CD14-positive monocyte (primary cell): ENCODE results near the gene CHRNA3. TPM values are rescaled to one million over a fixed set of nuclear protein-coding genes. Genes with fewer than 3 reads are reported as not detected.

ENCODE experiments used
- DNase-seq, 3 donors: peaks; one replicate each; pipeline ENCODE4 v3.0.0-alpha.2; 2011 to 2022
- H2AFZ ChIP-seq: 2 replicates; pipeline ENCODE4 v1.6.0; 2012; ENCODE audit warnings: mild to moderate bottlenecking, low read depth, low read length, inconsistent platforms; ENCODE audit not compliant: insufficient read depth, poor library complexity, severe bottlenecking
- H3K27ac ChIP-seq, 2 donors: 1 replicate in 1 of 2; 2 replicates in 1 of 2; pipeline ENCODE4 v1.5.1; 2012 to 2013; ENCODE audit warnings: low read length in 2 of 2, control low read depth in 1 of 2, inconsistent platforms in 1 of 2, low read depth in 1 of 2, mild to moderate bottlenecking in 1 of 2
- H3K27me3 ChIP-seq, 2 donors: one replicate each; pipeline versions ENCODE4 v1.6.0 to v1.6.1; 2011 to 2013; ENCODE audit warnings: low read length in 2 of 2; ENCODE audit not compliant: control insufficient read depth in 2 of 2, insufficient read depth in 2 of 2
- H3K36me3 ChIP-seq, 2 donors: replicated peaks in 1 of 2; 1 replicate in 1 of 2; 2 replicates in 1 of 2; pipeline versions ENCODE4 v1.5.1 to v1.6.1; 2012 to 2013; ENCODE audit warnings: low read length in 2 of 2, control low read depth in 1 of 2, inconsistent platforms in 1 of 2, mild to moderate bottlenecking in 1 of 2; ENCODE audit not compliant: insufficient read depth in 2 of 2, control insufficient read depth in 1 of 2
- H3K4me1 ChIP-seq, 2 donors: 1 replicate in 1 of 2; 2 replicates in 1 of 2; pipeline versions ENCODE4 v1.5.1 to v1.6.1; 2012 to 2013; ENCODE audit warnings: low read length in 2 of 2, control low read depth in 1 of 2, inconsistent platforms in 1 of 2, mild to moderate bottlenecking in 1 of 2, moderate library complexity in 1 of 2; ENCODE audit not compliant: insufficient read depth in 2 of 2, control insufficient read depth in 1 of 2
- H3K4me2 ChIP-seq: replicated peaks from 2 replicates; pipeline ENCODE3; 2012; ENCODE audit warnings: low read length, moderate library complexity, mild to moderate bottlenecking; ENCODE audit not compliant: poor library complexity, severe bottlenecking; ENCODE audit errors: extremely low read depth
- H3K4me3 ChIP-seq, 3 experiments: fragments of 200-600 bp in 1 of 3; sonication (generic) in 1 of 3; replicated peaks in 1 of 3; 1 replicate in 2 of 3; 2 replicates in 1 of 3; pipeline ENCODE4 v1.5.1; 2011 to 2013; ENCODE audit warnings: low read length in 3 of 3, mild to moderate bottlenecking in 3 of 3, control low read depth in 2 of 3, low read depth in 2 of 3, inconsistent platforms in 1 of 3, moderate library complexity in 1 of 3
- H3K79me2 ChIP-seq: 2 replicates; pipeline ENCODE4 v1.6.0; 2012; ENCODE audit warnings: mild to moderate bottlenecking, control low read depth, inconsistent platforms, low read length, moderate library complexity; ENCODE audit not compliant: insufficient read depth
- H3K9ac ChIP-seq: 2 replicates; pipeline ENCODE4 v1.6.0; 2017; ENCODE audit warnings: low read length, mild to moderate bottlenecking; ENCODE audit not compliant: insufficient read depth, poor library complexity, severe bottlenecking
- H3K9me3 ChIP-seq, 2 donors: replicated peaks in 1 of 2; 1 replicate in 1 of 2; 2 replicates in 1 of 2; pipeline versions ENCODE4 v1.5.1 to v1.6.1; 2012 to 2013; ENCODE audit warnings: low read length in 2 of 2, control low read depth in 1 of 2; ENCODE audit not compliant: control insufficient read depth in 1 of 2, insufficient read depth in 1 of 2
- H4K20me1 ChIP-seq: 2 replicates; pipeline ENCODE4 v1.6.0; 2012; ENCODE audit warnings: mild to moderate bottlenecking, low read length, control low read depth, moderate library complexity; ENCODE audit not compliant: insufficient read depth
- H3K27ac Mint-ChIP-seq, 7 donors: one replicate each; pipeline ENCODE4 v1.8.0; 2020; ENCODE audit warnings: mild to moderate bottlenecking in 7 of 7, mixed read lengths in 7 of 7, moderate library complexity in 6 of 7, inconsistent platforms in 2 of 7
- H3K27me3 Mint-ChIP-seq, 3 donors: one replicate each; pipeline ENCODE4 v1.8.0; 2021 to 2022; ENCODE audit warnings: low read depth in 3 of 3, mild to moderate bottlenecking in 3 of 3, mixed read lengths in 3 of 3, moderate library complexity in 3 of 3, inconsistent platforms in 1 of 3
- H3K36me3 Mint-ChIP-seq, 2 donors: one replicate each; pipeline ENCODE4 v1.8.0; 2020; ENCODE audit warnings: mixed read lengths in 2 of 2, inconsistent platforms in 1 of 2, mild to moderate bottlenecking in 1 of 2
- H3K4me1 Mint-ChIP-seq: one replicate; pipeline ENCODE4 v1.8.0; 2020; ENCODE audit warnings: mild to moderate bottlenecking, mixed read lengths
- H3K4me3 Mint-ChIP-seq, 2 donors: one replicate each; pipeline ENCODE4 v1.8.0; 2020; ENCODE audit warnings: mild to moderate bottlenecking in 2 of 2, mixed read lengths in 2 of 2, moderate library complexity in 1 of 2
- H3K9me3 Mint-ChIP-seq, 7 donors: one replicate each; pipeline ENCODE4 v1.8.0; 2020 to 2022; ENCODE audit warnings: mixed read lengths in 7 of 7, mild to moderate bottlenecking in 6 of 7, moderate library complexity in 6 of 7, inconsistent platforms in 2 of 7
- WGBS: methylation state at CpG from one replicate; pipeline ENCODE4 v1.1.5; 2013; ENCODE audit warnings: missing lambda C conversion rate; ENCODE audit not compliant: insufficient coverage; 5-methylcytosine and 5-hydroxymethylcytosine counted together
- intact Hi-C, 2 donors: fragments of 100-400 bp; cut with micrococcal nuclease; formaldehyde crosslinking; loops; one replicate each; pipeline versions ENCODE4 v1.15.0 to v1.15.1; 2023
- polyA plus RNA-seq, 3 donors: library from polyadenylated mRNA; depleted of rRNA in 1 of 3; unstranded in 2 of 3; stranded (reverse) in 1 of 3; fragments of 300-500 nt in 2 of 3; fragments of >200 nt in 1 of 3; fragmentation: Illumina TruSeq in 2 of 3; gene quantifications; 1 replicate in 2 of 3; 2 replicates in 1 of 3; pipeline ENCODE4 v1.2.3, GENCODE V29; 2012 to 2021
- TF ChIP-seq, protein P1 (sequence below): fragments of 200-600 bp; IDR thresholded peaks from one replicate; pipeline ENCODE4 v1.8.0; 2022; ENCODE audit warnings: antibody characterized with exemption, mild to moderate bottlenecking

The CHRNA3 gene
- polyA plus RNA-seq, 3 donors = not detected

DNA sequence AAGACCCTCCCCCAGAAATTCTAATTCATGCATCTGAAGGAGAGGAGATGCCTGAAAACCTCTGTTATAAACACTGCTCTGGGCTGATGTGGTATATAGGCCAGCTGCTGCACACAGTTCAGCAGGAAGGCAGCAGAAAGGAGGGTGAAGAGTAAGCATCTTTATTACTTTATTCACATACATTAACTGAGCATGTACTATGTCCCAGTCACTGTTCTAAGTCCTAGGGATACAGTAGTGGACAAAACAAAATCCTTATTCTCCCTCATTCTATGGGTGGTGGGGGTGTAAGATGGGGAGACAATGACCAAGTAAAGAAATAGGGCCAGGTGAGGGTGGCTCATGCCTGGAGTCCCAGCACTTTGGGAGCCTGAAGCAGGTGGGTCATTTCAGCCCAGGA, 38.0 kb upstream of the CHRNA3 start:
- Mint-ChIP-seq H3K27me3 (peaks cover 2 to 3% (median 2%) of the 10 kb centered on the region in 3 donors), H3K27ac (no peak overlapping the region), H3K4me1 (peaks cover 2% of the 10 kb centered on the region), H3K4me3 (no peak overlapping the region), H3K36me3 (no peaks in the 10 kb centered on the region), H3K9me3 (no peaks in the 10 kb centered on the region)
- Histone ChIP-seq H3K79me2 (no peaks in the 10 kb centered on the region), H3K27me3 (no peaks in the 10 kb centered on the region), H3K9me3 (no peaks in the 10 kb centered on the region), H4K20me1 (no peaks in the 10 kb centered on the region), H2AFZ (no peak overlapping the region), H3K9ac (no peak overlapping the region), H3K36me3 (no peaks in the 10 kb centered on the region), H3K4me3 (no peak overlapping the region), H3K4me1 (no peaks in the 10 kb centered on the region), H3K27ac (no peak overlapping the region), H3K4me2 (no peak overlapping the region)
- DNase-seq = no peak
- TF ChIP-seq, protein P1, sequence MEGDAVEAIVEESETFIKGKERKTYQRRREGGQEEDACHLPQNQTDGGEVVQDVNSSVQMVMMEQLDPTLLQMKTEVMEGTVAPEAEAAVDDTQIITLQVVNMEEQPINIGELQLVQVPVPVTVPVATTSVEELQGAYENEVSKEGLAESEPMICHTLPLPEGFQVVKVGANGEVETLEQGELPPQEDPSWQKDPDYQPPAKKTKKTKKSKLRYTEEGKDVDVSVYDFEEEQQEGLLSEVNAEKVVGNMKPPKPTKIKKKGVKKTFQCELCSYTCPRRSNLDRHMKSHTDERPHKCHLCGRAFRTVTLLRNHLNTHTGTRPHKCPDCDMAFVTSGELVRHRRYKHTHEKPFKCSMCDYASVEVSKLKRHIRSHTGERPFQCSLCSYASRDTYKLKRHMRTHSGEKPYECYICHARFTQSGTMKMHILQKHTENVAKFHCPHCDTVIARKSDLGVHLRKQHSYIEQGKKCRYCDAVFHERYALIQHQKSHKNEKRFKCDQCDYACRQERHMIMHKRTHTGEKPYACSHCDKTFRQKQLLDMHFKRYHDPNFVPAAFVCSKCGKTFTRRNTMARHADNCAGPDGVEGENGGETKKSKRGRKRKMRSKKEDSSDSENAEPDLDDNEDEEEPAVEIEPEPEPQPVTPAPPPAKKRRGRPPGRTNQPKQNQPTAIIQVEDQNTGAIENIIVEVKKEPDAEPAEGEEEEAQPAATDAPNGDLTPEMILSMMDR = no peak
- intact Hi-C loops = no loop called here

DNA sequence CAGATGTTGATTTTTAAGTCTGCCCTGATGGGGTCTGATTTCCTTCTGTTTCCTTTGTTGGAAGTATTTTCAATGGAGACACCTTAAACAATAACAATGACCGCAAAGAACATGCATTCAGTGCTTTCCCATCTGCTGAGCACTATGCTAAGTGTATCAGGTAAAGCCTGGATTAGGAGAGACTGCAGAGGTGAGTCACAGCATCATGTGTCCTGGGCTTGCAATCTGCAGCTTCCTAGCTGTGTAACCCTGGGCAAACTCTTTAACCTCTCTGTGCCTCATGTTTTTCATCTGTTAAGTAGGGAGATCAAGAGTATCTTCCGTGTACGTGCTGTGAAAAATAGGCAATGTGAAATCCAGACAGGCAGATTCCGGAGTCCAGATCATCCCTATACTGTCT, 33.5 kb upstream of the CHRNA3 start:
- H3K4me1 ChIP-seq = no peaks in the 10 kb centered on the region
- H3K27me3 ChIP-seq = no peaks in the 10 kb centered on the region
- TF ChIP-seq, protein P1 = no peak
- no peak overlapping the region for H3K4me2 ChIP-seq
- Mint-ChIP-seq H3K27me3 (peaks cover 1 to 3% (median 2%) of the 10 kb centered on the region in 3 donors), H3K4me1 (no peaks in the 10 kb centered on the region), H3K36me3 (no peaks in the 10 kb centered on the region), H3K4me3 (no peak overlapping the region), H3K27ac (no peak overlapping the region), H3K9me3 (no peaks in the 10 kb centered on the region)
- WGBS = 100% methylated on average over 1 of the region's 4 CpGs
- no peak overlapping the region for H2AFZ ChIP-seq
- no peak overlapping the region for H3K27ac ChIP-seq
- H3K9me3 ChIP-seq = no peaks in the 10 kb centered on the region
- DNase-seq = no peak
- H4K20me1 ChIP-seq = no peaks in the 10 kb centered on the region
- no peak overlapping the region for H3K4me3 ChIP-seq
- H3K36me3 ChIP-seq = no peaks in the 10 kb centered on the region
- H3K9ac ChIP-seq = no peak overlapping the region
- intact Hi-C loops = no loop called here
- H3K79me2 ChIP-seq = no peaks in the 10 kb centered on the region
